ENCODE measurements around the gene DPH2. TPM values are rescaled to one million over a fixed set of nuclear protein-coding genes. Genes with fewer than 3 reads are reported as not detected.
A peak's percentile ranks its signal among the peaks of the same experiment; 100 is the strongest.

The DPH2 gene
- total and polyA plus RNA-seq, 2 of the 8 experiments (the other 6 are each of a cell fraction or from before 2014, with no cell fraction given): 64.9 to 92.1 TPM

DNA sequence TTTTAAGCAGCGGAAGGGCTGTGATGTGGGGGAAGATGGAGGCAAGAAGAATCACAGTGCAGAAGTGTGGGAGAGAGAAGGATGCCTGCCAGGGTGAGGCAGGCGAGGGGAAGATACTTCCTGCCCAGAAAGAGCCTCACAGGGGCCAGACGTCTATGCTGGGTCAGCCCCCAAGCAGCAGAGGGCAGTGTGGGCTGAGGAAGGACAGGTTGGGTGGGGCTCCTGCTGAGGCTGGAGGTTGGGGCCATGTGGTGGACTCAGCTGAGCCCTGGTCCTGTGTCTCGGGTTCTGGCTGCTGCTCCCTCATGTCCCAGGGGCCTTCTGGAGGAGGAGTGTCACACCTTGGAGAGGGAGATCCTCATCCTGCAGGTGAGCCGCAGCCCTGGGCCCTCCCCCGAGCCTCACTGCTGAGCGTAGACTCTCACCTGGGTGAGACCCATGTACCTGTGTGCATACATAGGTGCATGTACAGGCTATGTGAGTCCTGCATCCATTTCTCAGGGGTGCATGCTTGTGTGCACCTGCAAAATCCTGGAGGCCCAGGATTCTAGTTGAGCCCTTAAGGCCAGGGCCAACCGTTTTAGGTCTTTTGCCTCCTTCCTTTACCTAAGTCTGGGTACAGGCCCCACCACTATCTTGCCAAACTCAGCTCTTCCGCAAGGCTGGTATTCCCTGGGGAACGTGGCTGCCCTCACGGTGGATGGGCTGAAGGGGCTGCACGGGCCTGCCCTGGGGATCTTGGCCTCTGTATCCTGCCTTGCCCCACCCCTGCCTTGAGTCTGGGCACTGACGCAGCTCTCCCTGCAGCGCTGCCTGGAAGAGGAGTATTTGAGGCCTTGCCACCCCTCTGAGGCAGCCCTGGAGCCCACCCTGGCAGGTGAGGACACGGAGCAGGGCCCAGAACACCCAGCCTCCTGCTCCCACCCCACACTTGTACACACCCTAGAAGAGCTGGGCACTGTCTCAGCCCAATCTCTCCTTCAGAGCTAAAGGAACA, 25.3 kb downstream of the DPH2 start:
- FAIRE-seq: peak; percentile 19
- CTCF ChIA-PET (ENCODE audit: partially characterized antibody): interaction anchor here (0.6 to 21.8 kb wide), 20 partner anchors 8 to 256 kb away, joined by 3 to 478 read pairs (median 4); partner anchors contain the start of genes DPH2 and SLC6A9
- H3K23me2 ChIP-seq (ENCODE audit: low read depth, low read length): peaks cover 12% of the 10 kb centered on the region; the same call in 1 of the 2 replicates
- H3K18ac ChIP-seq (ENCODE audit: extremely low read depth, low read length): no peak overlapping the region
- POLR2A ChIA-PET (ENCODE audit: partially characterized antibody): interaction anchor here (0.8 to 13.6 kb wide), 12 partner anchors 8 to 229 kb away, joined by 3 to 189 read pairs (median 3); partner anchors contain the start of genes ATP6V0B, B4GALT2, DPH2 and SLC6A9
- peak; percentile 39 to 76 for DNase-seq (ENCODE audit: low read depth in 1 of 2, low spot score in 2 of 2)
- H4K5ac ChIP-seq (ENCODE audit: insufficient read length, low read depth, low read length): no peak overlapping the region
- no peak overlapping the region; a peak in 1 of 7 replicates for H3K9ac ChIP-seq (replicated peaks in 1 of 4; ENCODE audit: extremely low read depth in 1 of 4, low read depth in 3 of 4, low read length in 3 of 4)
- H2AFZ ChIP-seq (ENCODE audit: low read length): no peak overlapping the region
- no peak overlapping the region for H2BK120ac ChIP-seq (replicated peaks; ENCODE audit: low read depth, low read length)
- 0 out of 2 replicates have a peak overlapping the region, but pooled peaks have one; percentile 17 for H2BK12ac ChIP-seq (ENCODE audit: low read depth, low read length)
- H3K27ac ChIP-seq (ENCODE audit: low read depth, low read length): no peak overlapping the region
- H2BK15ac ChIP-seq (ENCODE audit: low read length): 0 out of 2 replicates have a peak overlapping the region, but pooled peaks have one; percentile 46
- no peak overlapping the region for H3K4ac ChIP-seq (replicated peaks; ENCODE audit: insufficient read length, low read depth, low read length)
- no peak overlapping the region for H3K14ac ChIP-seq (ENCODE audit: insufficient read length)
- no peak overlapping the region for H3K23ac ChIP-seq (ENCODE audit: insufficient read length)
- no peaks in the 10 kb centered on the region for H3K27me3 ChIP-seq (replicated peaks in 1 of 4; ENCODE audit: control insufficient read depth in 3 of 4, extremely low read depth in 1 of 4, insufficient read depth in 3 of 4, low read length in 3 of 4)
- WGBS, 2 experiments (ENCODE audit: extremely low coverage in 1 of 2, insufficient coverage in 1 of 2, insufficient read length in 1 of 2, insufficient replicate concordance in 2 of 2, low coverage in 1 of 2, low lambda C conversion rate in 2 of 2, missing lambda C conversion rate in 1 of 2): 76% methylated on average over 15 of the region's 15 CpGs; no CpG with 5 or more reads in 1 of the 2 experiments
- peaks cover 0 to 5% (median 4%) of the 10 kb centered on the region in 4 experiments; a peak in 5 of 7 replicates for H3K4me1 ChIP-seq (replicated peaks in 1 of 4; ENCODE audit: control insufficient read depth in 3 of 4, insufficient read depth in 4 of 4, low read length in 3 of 4)
- peak overlapping the region; percentile 9 for H4K8ac ChIP-seq (ENCODE audit: extremely low read depth, insufficient read depth, low read length)
- H2BK20ac ChIP-seq (ENCODE audit: low read length): no peak overlapping the region
- peaks cover 0 to 3% (median 0%) of the 10 kb centered on the region in 4 experiments; a peak in 1 of 8 replicates for H3K36me3 ChIP-seq (ENCODE audit: control insufficient read depth in 2 of 4, insufficient read depth in 4 of 4, low read length in 3 of 4)
- peaks cover 2% of the 10 kb centered on the region in 2 experiments for H4K20me1 ChIP-seq (replicated peaks in 1 of 2; ENCODE audit: control insufficient read depth in 1 of 2, insufficient read depth in 2 of 2, low read length in 2 of 2)
- H3K79me1 ChIP-seq (ENCODE audit: low read depth, low read length): no peaks in the 10 kb centered on the region
- H3K56ac ChIP-seq (replicated peaks; ENCODE audit: insufficient read length, low read depth, low read length): no peak overlapping the region
- no peak overlapping the region for H2BK5ac ChIP-seq (ENCODE audit: low read depth, low read length)
- H3K9me3 ChIP-seq (ENCODE audit: insufficient read depth in 2 of 2, low read depth in 1 of 2, low read length in 1 of 2): no peaks in the 10 kb centered on the region
- H3K79me2 ChIP-seq (ENCODE audit: control insufficient read depth in 1 of 2, insufficient read depth in 2 of 2, low read length in 2 of 2): no peaks in the 10 kb centered on the region
- no peak overlapping the region for H3K4me3 ChIP-seq (ENCODE audit: extremely low read depth in 1 of 4, insufficient read depth in 2 of 4, low read depth in 3 of 4, low read length in 4 of 4)
- H2AK5ac ChIP-seq (ENCODE audit: low read depth, low read length): no peak overlapping the region; the same call in 1 of the 2 replicates
- no peak overlapping the region; a peak in 1 of 4 replicates for H3K4me2 ChIP-seq (ENCODE audit: insufficient read depth in 1 of 2, low read depth in 2 of 2, low read length in 2 of 2)
- no peak overlapping the region for H4K91ac ChIP-seq (replicated peaks; ENCODE audit: insufficient read length, low read length)
- TF ChIP-seq GTF2F1 (IDR thresholded peaks at IDR 0.05; ENCODE audit: borderline replicate concordance, low read depth, low read length): no peak
- TF ChIP-seq CBX5 (IDR thresholded peaks at IDR 0.05; ENCODE audit: low read depth, low read length): no peak
- TF ChIP-seq SP1 (IDR thresholded peaks at IDR 0.05; ENCODE audit: low read depth, low read length): no peak
- TF ChIP-seq CHD1 (IDR thresholded peaks at IDR 0.05; ENCODE audit: low read depth, low read length): no peak
- TF ChIP-seq RAD21 (IDR thresholded peaks at IDR 0.05 in 1 of 2, conservative IDR thresholded peaks at IDR 0.05 in 1 of 2; ENCODE audit: low read depth in 2 of 2, low read length in 2 of 2): peak; percentile 68 to 72
- peak; percentile 43 for TF ChIP-seq POLR2AphosphoS5 (IDR thresholded peaks at IDR 0.05; ENCODE audit: low read depth, low read length)
- peak; percentile 12; the same call in 1 of the 2 replicates for TF ChIP-seq TEAD4 (IDR thresholded peaks at IDR 0.05; ENCODE audit: low read depth, low read length)
- TF ChIP-seq ZNF274 (IDR thresholded peaks at IDR 0.05; ENCODE audit: borderline replicate concordance, extremely low read depth, low read length): no peak
- TF ChIP-seq POLR2A (IDR thresholded peaks at IDR 0.05; ENCODE audit: control extremely low read depth in 1 of 2, low read depth in 2 of 2, low read length in 2 of 2): peak in 1 of 2 experiments; percentile 8; a peak in 1 of 3 replicates
- TF ChIP-seq SIN3A (conservative IDR thresholded peaks at IDR 0.05 in 1 of 2, IDR thresholded peaks at IDR 0.05 in 1 of 2; ENCODE audit: low read depth in 1 of 2, low read length in 2 of 2): peak in 1 of 2 experiments; percentile 46; a peak in 1 of 4 replicates

Measured in H1 (cell line).